Hepatocyte (in vitro differentiated cells): ENCODE data around the gene FOXQ1.

Experiments
- EZH2 ChIP-seq: fragments of 200-600 bp; sonication (generic); IDR thresholded peaks from 2 replicates; pipeline ENCODE4 v1.6.1; 2016; ENCODE audit warnings: antibody characterized with exemption, mild to moderate bottlenecking, borderline replicate concordance
- EZH2phosphoT487 ChIP-seq: fragments of 200-600 bp; sonication (generic); IDR thresholded peaks from one replicate; pipeline ENCODE4 v1.6.1; 2018; ENCODE audit warnings: antibody characterized with exemption, mild to moderate bottlenecking, low read depth, moderate library complexity; ENCODE audit not compliant: unreplicated experiment, severe bottlenecking
- TF ChIP-seq, protein P1 (sequence below): fragments of 200-600 bp; sonication (generic); IDR thresholded peaks from 2 replicates; pipeline ENCODE4 v1.5.1; 2016; ENCODE audit warnings: antibody characterized with exemption, mild to moderate bottlenecking; ENCODE audit not compliant: poor library complexity

DNA sequence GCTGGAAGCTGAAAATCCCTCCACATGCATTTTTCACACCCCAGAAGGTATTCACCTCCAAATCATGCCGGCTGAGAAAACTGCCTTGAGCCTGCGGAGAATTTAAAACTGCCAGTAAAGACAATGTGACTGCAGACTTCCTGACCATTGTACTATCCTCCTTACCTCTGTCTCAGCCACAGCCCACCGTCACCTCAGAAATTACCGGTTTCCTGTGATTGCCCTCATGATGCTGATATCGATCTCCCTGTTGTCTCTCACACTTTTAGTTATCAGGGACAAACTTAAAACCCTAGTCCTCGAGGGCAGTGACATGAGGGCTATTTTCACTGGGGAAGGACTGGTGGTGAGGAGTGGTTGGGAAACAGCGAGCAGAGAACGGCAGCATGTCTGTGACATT, 30.2 kb upstream of the FOXQ1 start:
- TF ChIP-seq, protein P1, sequence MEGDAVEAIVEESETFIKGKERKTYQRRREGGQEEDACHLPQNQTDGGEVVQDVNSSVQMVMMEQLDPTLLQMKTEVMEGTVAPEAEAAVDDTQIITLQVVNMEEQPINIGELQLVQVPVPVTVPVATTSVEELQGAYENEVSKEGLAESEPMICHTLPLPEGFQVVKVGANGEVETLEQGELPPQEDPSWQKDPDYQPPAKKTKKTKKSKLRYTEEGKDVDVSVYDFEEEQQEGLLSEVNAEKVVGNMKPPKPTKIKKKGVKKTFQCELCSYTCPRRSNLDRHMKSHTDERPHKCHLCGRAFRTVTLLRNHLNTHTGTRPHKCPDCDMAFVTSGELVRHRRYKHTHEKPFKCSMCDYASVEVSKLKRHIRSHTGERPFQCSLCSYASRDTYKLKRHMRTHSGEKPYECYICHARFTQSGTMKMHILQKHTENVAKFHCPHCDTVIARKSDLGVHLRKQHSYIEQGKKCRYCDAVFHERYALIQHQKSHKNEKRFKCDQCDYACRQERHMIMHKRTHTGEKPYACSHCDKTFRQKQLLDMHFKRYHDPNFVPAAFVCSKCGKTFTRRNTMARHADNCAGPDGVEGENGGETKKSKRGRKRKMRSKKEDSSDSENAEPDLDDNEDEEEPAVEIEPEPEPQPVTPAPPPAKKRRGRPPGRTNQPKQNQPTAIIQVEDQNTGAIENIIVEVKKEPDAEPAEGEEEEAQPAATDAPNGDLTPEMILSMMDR = no peak
- TF ChIP-seq EZH2 (no peak), EZH2phosphoT487 (no peak)
